Caki2 (cell line): ENCODE measurements around the gene DHX57. TPM values are rescaled to one million over a fixed set of nuclear protein-coding genes. Genes with fewer than 3 reads are reported as not detected.
"Not testable (repeated sequence)": the region's sequence is repeated elsewhere in the genome, so short reads cannot be mapped to it uniquely, and the experiment has no call there.

Source experiments
- DNase-seq: peaks from one replicate; pipeline ENCODE4 v3.0.0-alpha.2; 2015; ENCODE audit warnings: low read depth
- in situ Hi-C: cut with HindIII; loops from 2 replicates; pipeline ENCODE4 v1.10.0; 2016; ENCODE audit warnings: low sequenced_read_pairs, low pct_unique_long_range_greater_than_20kb, mixed read lengths
- total RNA-seq: library from RNA; depleted of rRNA; stranded (reverse); fragments of >200 nt; shearing (Covaris generic); gene quantifications from 2 replicates; pipeline ENCODE4 v1.2.3, GENCODE V29; 2014; ENCODE audit warnings: low replicate concordance

Gene DHX57
- total RNA-seq, 1 experiment from 2014 or later: 17.0 TPM

- in situ Hi-C loops: no loop called here
- DNase-seq: no peak
Measured at GRCh38 chr2:38873763-38874162, 2.0 kb downstream of the DHX57 start.

DNA sequence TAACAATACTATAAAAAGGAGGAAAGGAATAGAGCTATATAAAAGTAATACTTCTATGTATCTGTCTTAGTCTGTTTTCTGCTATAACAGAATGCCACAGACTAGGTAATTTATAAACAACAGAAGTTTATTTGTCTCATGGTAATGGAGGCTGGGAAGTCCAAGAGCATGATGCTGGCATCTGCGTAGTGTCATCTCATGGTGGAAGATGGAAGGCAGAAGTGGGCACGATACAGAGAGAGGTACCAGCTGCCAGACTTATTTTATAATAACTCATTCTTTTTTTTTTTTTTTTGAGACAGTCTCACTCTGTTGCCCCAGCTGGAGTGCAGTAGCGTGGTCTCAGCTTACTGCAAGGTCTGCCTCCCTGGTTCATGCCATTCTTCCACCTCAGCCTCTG, 4.3 kb downstream of the DHX57 start:
- DNase-seq: no peak
- in situ Hi-C loops: no loop called here

- in situ Hi-C loops: no loop called here
- no peak for DNase-seq
Measured at GRCh38 chr2:38866773-38867443, 8.8 kb downstream of the DHX57 start.

- peak; percentile 78 for DNase-seq
- in situ Hi-C loops: no loop called here
Measured at GRCh38 chr2:38863061-38863695, 12.6 kb downstream of the DHX57 start.

DNA sequence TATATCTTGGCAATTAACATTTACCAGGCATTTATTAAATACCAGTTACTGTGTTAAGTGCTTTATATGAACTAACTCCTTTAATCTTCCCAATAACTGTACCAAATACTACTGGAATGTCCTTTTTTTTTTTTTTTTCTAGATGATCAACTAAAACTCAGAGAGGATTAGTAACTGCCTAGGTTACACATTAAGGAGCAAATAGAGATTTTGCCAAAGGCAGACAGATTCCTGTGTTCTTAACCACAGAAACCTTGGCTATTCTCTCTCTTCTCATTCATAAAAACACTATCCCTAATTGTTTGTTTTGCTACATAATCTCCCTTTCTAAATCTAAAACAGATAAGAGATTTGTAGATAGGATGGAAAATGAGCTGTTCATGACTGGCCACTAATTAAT, 13.3 kb downstream of the DHX57 start:
- DNase-seq: peak; percentile 41
- in situ Hi-C loops: no loop called here

GRCh38 chr2:38856165-38856564, 19.6 kb downstream of the DHX57 start:
- no peak for DNase-seq
- in situ Hi-C loops: no loop called here

DNA sequence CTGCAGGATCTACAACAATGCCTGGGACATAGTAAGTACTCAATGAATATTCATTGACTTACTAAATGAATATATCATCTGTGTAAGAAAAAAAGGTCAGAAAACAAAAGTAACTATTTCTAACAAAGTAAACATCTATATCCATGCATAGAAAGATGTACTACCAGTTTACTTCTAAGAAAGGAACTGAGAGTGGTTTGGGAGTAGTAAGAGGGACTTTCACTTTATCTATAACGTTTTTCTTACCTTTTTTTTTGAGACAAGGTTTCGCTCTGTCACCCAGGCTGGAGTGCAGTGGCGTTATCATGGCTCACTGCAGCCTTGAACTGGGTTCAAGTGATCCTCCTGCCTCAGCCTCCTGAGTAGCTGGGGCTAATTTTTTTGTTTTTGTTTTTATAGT, 25.7 kb downstream of the DHX57 start:
- in situ Hi-C loops: no loop called here
- no peak for DNase-seq

GRCh38 chr2:38836791-38837190, 38.9 kb downstream of the DHX57 start:
- in situ Hi-C loops: no loop called here
- DNase-seq: no peak

DNA sequence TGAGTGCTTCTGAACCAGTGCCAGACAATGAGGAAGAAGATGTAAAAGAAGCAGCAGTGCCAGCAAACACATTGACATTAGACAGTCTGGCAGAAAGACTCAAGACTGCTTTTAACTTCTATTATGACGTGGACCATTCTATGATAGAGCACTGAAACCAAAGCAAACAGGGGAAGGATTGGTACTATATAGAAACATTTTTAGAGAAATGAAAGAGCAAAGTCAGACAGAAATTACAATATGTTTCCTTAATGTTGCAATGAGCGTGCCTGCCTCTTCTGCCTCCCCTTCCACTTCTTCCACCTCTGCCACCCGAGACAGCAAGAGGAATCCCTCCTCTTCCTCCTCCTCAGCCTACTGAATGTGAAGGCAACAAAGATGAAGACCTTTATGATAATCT, 39.7 kb downstream of the DHX57 start:
- DNase-seq: no peak
- in situ Hi-C loops: no loop called here

DNA sequence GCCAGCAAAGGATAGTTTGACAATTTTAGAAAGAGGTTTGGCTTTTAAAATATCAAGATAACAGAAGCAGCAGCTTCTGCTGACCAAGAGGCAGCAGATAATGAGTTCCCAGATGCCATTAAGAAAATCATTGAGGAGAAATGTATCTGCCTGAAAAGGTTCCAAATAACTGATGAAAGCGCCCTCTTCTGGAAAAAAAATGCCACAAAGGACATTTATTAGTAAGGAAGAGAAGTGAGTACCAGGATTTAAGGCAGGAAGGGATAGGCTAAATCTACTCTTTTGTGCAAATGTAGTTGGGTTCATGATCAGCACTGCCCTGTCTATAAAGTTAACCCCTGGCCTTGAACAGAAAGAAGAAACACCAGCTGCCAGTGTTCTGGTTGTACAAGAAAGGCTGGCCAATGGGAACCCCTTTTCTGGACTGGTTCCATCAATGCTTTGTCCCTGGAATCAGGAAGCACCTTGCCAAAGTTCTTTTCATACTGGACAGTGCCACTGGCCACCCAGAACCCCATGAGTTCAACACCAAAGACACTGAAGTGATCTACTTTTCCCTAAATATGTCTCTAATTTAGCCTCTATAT, 40.6 kb downstream of the DHX57 start:
- in situ Hi-C loops: no loop called here

GRCh38 chr2:38830526-38831159, 45.1 kb downstream of the DHX57 start:
- in situ Hi-C loops: no loop called here
- DNase-seq: no peak

More for the DNA sequence above, 40.6 kb downstream of the DHX57 start:
- DNase-seq: peak; percentile 44

GRCh38 chr2:38829971-38830370, 45.8 kb downstream of the DHX57 start:
- in situ Hi-C loops: no loop called here
- no peak for DNase-seq

DNA sequence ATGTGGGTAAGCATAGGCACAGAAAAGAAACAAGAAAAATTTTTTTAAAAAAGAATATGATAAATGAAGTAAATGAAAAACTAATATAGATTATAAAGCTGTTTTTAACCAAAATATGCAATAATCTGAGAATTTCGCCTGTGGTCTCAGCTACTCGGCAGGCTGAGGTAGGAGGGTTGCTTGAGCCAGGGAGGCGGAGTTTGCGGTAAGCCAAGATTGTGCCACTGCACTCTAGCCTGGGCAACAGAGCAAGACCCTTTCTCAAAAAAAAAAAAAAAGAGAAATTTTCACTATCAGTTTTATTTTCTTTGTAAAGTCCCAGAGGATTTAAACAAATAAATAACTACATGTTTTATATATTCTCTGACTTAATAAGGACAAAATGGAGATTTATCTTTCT, 47.3 kb downstream of the DHX57 start:
- in situ Hi-C loops: no loop called here
- DNase-seq: no peak

- DNase-seq: peak; percentile 76
- in situ Hi-C loops: not testable (repeated sequence)
Measured at GRCh38 chr2:38827539-38828145, 48.1 kb downstream of the DHX57 start.

GRCh38 chr2:38825956-38826355, 49.8 kb downstream of the DHX57 start:
- no peak for DNase-seq
- in situ Hi-C loops: no loop called here

DNA sequence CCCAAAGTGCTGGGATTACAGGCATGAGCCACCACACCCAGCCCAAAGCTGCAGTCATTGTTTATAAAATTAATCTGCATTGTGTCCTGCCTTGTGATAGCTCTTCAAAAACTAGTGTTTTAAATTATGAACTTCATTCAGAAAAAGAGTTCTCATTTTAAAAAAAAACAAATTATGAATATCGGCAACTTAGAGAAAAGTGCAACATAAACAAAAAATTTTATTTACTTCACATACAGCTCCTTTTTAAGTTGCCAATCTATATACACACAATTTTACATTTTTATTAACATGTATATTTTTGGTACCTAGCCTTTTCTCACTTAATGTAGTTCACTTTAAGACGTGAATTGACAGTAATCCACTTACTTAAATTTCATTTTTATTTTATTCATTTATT, 50.8 kb downstream of the DHX57 start:
- in situ Hi-C loops: no loop called here
- no peak for DNase-seq

GRCh38 chr2:38823386-38823785, 52.3 kb downstream of the DHX57 start:
- no peak for DNase-seq
- in situ Hi-C loops: no loop called here

GRCh38 chr2:38818565-38818964, 57.2 kb downstream of the DHX57 start:
- in situ Hi-C loops: no loop called here
- no peak for DNase-seq

DNA sequence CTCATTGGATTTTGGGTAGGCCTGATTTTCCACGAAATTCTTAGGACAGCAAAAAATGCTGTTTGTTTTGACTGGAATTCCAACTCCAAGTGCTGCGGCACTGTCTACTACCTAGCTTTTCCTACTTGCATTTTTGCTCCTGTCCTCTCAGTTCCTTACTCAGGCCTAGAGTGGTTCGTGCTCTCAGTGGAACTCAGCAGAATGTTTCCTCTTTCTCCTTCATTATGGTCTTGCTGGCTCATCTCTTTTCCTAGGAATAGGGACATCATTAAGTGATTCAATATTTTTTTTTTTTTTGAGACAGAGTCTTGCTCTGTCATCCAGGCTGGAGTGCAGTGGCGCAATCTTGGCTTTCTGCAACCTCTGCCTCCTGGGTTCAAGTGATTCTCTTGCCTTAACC, 59.8 kb downstream of the DHX57 start:
- no peak for DNase-seq
- in situ Hi-C loops: no loop called here
